ENCODE measurements around the gene GALNS. TPM values are rescaled to one million over a fixed set of nuclear protein-coding genes. Genes with fewer than 3 reads are reported as not detected.
A peak's percentile ranks its signal among the peaks of the same experiment; 100 is the strongest.

The GALNS gene
- total and polyA plus RNA-seq, 2 of the 13 experiments (the other 11 are each of a cell fraction or from before 2014, with no cell fraction given): 9.2 to 9.8 TPM

DNA sequence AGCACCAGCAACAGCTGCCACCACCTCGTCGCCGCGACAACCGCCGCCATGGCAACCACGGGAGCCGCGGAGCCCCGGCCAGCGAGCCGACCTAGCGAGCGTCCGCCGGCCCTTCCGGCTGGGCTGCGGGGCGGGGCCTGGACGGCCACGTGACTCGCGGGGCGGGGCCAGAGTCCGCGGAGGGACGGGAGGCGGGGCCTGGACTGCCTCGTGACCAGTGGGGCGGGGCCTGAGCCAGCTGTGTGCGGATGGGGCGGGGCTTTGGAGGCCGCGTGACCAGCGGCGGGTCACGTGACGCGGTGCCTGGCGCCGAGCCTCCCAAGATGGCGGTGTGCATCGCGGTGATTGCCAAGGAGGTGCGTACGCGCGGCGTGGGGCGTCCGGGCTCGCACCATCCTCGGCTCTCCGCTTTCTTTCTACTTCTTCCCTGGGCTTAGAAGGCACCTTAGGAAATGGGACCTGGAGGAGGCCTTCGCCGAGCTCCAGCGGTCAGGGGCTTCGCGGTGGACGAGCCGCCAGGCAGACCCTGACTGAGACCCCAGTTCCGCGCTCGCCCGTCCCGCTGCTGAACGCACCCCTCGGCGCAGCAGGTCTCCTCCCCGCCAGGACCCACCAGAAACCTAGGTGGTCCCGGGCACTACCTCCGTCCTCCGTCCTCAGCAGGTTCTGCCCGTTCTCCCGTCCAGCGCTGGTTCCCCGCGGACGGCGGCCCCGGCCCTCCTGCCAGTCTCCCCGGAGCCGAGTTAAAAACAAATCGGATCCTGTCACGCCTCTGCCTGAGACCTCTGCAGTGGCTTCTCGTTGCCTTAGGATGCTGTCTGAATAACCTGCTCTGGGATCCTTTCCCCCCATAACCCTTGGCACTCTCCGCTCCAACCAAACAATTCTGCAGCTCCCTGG is at the start of gene GALNS, which contains the start of gene TRAPPC2L (continued):
- TF ChIP-seq, protein P1, sequence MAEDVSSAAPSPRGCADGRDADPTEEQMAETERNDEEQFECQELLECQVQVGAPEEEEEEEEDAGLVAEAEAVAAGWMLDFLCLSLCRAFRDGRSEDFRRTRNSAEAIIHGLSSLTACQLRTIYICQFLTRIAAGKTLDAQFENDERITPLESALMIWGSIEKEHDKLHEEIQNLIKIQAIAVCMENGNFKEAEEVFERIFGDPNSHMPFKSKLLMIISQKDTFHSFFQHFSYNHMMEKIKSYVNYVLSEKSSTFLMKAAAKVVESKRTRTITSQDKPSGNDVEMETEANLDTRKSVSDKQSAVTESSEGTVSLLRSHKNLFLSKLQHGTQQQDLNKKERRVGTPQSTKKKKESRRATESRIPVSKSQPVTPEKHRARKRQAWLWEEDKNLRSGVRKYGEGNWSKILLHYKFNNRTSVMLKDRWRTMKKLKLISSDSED (CRISPR knock-in tag; IDR thresholded peaks at IDR 0.05): no peak
- TF ChIP-seq, protein P2, sequence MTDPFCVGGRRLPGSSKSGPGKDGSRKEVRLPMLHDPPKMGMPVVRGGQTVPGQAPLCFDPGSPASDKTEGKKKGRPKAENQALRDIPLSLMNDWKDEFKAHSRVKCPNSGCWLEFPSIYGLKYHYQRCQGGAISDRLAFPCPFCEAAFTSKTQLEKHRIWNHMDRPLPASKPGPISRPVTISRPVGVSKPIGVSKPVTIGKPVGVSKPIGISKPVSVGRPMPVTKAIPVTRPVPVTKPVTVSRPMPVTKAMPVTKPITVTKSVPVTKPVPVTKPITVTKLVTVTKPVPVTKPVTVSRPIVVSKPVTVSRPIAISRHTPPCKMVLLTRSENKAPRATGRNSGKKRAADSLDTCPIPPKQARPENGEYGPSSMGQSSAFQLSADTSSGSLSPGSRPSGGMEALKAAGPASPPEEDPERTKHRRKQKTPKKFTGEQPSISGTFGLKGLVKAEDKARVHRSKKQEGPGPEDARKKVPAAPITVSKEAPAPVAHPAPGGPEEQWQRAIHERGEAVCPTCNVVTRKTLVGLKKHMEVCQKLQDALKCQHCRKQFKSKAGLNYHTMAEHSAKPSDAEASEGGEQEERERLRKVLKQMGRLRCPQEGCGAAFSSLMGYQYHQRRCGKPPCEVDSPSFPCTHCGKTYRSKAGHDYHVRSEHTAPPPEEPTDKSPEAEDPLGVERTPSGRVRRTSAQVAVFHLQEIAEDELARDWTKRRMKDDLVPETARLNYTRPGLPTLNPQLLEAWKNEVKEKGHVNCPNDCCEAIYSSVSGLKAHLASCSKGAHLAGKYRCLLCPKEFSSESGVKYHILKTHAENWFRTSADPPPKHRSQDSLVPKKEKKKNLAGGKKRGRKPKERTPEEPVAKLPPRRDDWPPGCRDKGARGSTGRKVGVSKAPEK (CRISPR knock-in tag; IDR thresholded peaks at IDR 0.05; ENCODE audit: borderline replicate concordance): no peak
- peak; percentile 80 for TF ChIP-seq SALL1 (CRISPR knock-in tag; IDR thresholded peaks at IDR 0.05)
- peak; percentile 56; the same call in 1 of the 2 replicates for TF ChIP-seq SRY (CRISPR knock-in tag; IDR thresholded peaks at IDR 0.05)
- TF ChIP-seq, protein P3, sequence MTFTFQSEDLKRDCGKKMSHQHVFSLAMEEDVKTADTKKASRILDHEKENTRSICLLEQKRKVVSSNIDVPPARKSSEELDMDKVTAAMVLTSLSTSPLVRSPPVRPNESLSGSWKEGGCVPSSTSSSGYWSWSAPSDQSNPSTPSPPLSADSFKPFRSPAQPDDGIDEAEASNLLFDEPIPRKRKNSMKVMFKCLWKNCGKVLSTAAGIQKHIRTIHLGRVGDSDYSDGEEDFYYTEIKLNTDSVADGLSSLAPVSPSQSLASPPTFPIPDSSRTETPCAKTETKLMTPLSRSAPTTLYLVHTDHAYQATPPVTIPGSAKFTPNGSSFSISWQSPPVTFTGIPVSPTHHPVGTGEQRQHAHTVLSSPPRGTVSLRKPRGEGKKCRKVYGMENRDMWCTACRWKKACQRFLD (CRISPR knock-in tag; IDR thresholded peaks at IDR 0.05; ENCODE audit: borderline replicate concordance): peak; percentile 89; the same call in 1 of the 2 replicates
- TF ChIP-seq SOX6 (IDR thresholded peaks at IDR 0.05): no peak
- peak; percentile 48 for TF ChIP-seq SOX6 (CRISPR knock-in tag; IDR thresholded peaks at IDR 0.05)
- no peak; the same call in 1 of the 2 replicates for TF ChIP-seq NR2F2 (IDR thresholded peaks at IDR 0.05; ENCODE audit: borderline replicate concordance, low read depth)
- no peak for TF ChIP-seq ZNF367 (CRISPR knock-in tag; IDR thresholded peaks at IDR 0.05; ENCODE audit: borderline replicate concordance)
- peak; percentile 79; the same call in 1 of the 2 replicates for TF ChIP-seq ZNF788 (CRISPR knock-in tag; IDR thresholded peaks at IDR 0.05; ENCODE audit: borderline replicate concordance)
- peak; percentile 99 for TF ChIP-seq RAD51 (IDR thresholded peaks at IDR 0.05; ENCODE audit: borderline replicate concordance)
- TF ChIP-seq ZFX (CRISPR knock-in tag; IDR thresholded peaks at IDR 0.05; ENCODE audit: low read depth): peak; percentile 78; the same call in 1 of the 2 replicates
- TF ChIP-seq ZEB1 (IDR thresholded peaks at IDR 0.05; ENCODE audit: insufficient replicate concordance, low read depth): no peak
- no peak for TF ChIP-seq CCDC6 (CRISPR knock-in tag; IDR thresholded peaks at IDR 0.05)
- 0 out of 2 replicates have a peak, but pooled peaks have one; percentile 47 for TF ChIP-seq NKX3-1 (CRISPR knock-in tag; IDR thresholded peaks at IDR 0.05)
- TF ChIP-seq, protein P4, sequence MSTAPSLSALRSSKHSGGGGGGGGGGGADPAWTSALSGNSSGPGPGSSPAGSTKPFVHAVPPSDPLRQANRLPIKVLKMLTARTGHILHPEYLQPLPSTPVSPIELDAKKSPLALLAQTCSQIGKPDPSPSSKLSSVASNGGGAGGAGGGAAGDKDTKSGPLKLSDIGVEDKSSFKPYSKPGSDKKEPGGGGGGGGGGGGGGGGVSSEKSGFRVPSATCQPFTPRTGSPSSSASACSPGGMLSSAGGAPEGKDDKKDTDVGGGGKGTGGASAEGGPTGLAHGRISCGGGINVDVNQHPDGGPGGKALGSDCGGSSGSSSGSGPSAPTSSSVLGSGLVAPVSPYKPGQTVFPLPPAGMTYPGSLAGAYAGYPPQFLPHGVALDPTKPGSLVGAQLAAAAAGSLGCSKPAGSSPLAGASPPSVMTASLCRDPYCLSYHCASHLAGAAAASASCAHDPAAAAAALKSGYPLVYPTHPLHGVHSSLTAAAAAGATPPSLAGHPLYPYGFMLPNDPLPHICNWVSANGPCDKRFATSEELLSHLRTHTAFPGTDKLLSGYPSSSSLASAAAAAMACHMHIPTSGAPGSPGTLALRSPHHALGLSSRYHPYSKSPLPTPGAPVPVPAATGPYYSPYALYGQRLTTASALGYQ (CRISPR knock-in tag; IDR thresholded peaks at IDR 0.05): 0 out of 2 replicates have a peak, but pooled peaks have one; percentile 40
- TF ChIP-seq GZF1 (CRISPR knock-in tag; IDR thresholded peaks at IDR 0.05): peak; percentile 77; the same call in 1 of the 2 replicates
- no peak for TF ChIP-seq NCOA1 (CRISPR knock-in tag; IDR thresholded peaks at IDR 0.05)
- 0 out of 2 replicates have a peak, but pooled peaks have one; percentile 25 for TF ChIP-seq ZNF225 (CRISPR knock-in tag; IDR thresholded peaks at IDR 0.05)
